Colon (tissue), 2 donors: Measurements from ENCODE around the gene MYL9.

Experiments
- FAIRE-seq: peaks from 2 replicates; lab custom pipeline; 2012; peaks lifted over from hg19 to GRCh38; lab: Jason Lieb, UNC
- donor health status: control.
- donor health status: control.

Gene MYL9

GRCh38 chr20:36526521-36527011 is 14.8 kb upstream of the MYL9 start:
- no peak for FAIRE-seq

DNA sequence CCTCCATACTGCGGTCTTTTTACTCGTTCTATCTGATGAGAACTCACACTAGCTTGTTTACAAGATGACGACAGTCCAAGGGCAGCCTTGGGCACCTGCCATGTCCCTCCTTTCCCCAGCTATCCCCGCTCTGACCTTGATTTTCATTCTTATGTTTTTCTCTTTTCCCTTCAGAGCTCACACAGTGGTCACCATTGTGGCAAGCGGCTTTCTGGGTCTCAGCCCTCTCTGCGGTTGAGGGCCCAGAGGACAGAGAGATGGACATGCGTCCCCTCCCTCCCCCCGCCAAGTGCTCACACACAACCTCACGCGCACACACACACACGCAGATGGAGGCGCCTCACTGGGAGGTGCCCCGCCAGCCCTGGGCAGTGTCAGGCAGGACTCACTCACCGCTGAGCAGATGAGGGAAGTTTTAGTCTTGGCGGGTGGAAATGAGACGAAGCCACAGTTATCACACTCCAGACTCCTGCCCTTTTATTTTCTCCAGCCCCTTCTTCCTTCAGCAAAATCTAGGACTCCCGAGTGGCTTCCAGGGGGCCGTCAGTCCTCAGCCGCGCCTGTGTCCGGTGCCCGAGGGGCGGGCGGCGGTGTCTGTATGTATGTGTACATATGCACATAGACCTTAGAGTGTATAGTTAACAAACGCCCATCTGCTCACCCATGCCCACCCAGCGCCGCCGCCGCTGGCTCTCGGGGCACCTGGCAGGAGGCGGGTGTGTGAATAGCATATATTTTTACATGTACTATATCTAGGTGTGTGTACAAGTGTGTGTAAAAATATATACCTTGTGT is 13.8 kb upstream of the MYL9 start:
- FAIRE-seq: no peak

GRCh38 chr20:36528176-36528874 is 13.0 kb upstream of the MYL9 start:
- FAIRE-seq: no peak

DNA sequence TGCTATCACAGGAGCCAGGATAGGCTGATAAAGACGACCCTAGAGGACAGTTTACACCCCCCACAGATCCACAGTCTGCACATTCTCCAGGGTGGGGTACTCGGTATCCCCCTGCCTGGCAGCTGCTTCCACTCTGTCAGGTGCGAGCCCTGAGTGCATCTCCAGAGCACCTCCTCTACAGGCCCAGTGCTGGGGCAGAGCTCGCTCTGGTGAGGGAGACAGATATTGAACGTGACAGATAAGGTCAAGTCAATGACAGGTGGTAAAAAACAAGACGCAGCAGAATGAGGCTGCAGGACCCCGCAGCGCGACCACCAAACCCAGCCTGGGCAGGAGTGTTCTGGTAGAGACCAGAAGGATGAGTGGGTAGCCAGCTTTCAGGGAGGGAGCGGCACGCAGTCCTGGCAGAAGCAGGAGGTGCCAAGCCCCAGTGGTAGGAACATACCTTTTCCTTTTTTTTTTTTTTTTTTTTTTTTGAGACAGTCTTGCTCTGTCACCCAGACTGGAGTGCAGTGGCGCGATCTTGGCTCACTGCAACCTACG is 12.4 kb upstream of the MYL9 start:
- FAIRE-seq: no peak

DNA sequence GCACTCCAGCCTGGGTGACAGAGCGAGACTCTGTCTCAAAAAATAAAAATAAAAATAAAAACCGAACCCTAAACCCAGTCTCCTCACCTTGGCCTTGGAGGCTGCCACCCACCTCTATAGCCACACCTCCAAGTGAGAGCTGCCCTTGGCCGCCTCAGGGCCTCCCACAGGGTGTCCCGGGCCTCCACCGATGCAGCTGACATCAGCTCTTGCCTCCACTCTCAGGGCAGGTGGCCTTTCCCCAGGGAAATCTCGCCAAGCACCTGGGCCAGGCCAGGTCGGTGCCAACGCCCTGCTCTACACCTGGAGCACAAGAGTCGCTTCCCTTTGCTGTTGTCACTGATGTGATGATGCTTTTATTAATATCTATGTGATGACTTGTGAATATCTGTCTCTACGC is 8.9 kb upstream of the MYL9 start:
- FAIRE-seq: no peak

GRCh38 chr20:36532822-36533221 is 8.5 kb upstream of the MYL9 start:
- no peak for FAIRE-seq

DNA sequence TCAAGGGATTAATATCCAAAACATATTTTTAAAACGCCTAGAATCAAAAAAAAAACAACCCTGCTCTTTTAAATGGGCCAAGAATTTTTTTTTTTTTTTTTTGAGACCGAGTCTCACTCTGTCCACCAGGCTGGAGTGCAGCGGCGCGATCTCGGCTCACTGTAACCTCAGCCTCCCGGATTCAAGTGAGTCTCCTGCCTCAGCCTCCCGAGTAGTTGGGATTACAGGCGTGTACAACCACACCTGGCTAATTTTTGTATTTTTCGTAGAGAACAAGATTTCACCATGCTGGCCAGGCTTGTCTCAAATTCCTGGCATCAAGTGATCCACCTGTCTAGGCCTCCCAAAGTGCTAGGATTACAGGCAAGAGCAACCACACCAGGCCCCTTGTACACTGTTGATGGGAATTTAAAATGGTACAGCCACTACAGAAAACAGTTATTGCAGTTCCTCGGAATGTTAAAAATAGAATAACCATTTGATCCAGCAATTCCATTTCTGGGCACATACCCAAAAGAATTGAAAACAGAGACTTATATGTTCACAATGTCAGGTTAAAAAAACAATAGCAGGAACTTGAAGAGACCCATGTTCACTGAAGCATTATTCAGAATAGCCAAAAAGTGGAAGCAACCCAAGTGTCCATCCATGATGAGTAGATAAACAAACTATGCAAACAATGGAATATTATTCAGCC is 3.1 kb upstream of the MYL9 start:
- FAIRE-seq: no peak

- FAIRE-seq: no peak
Observed at GRCh38 chr20:36540551-36541211, 638 bp upstream of the MYL9 start.

DNA sequence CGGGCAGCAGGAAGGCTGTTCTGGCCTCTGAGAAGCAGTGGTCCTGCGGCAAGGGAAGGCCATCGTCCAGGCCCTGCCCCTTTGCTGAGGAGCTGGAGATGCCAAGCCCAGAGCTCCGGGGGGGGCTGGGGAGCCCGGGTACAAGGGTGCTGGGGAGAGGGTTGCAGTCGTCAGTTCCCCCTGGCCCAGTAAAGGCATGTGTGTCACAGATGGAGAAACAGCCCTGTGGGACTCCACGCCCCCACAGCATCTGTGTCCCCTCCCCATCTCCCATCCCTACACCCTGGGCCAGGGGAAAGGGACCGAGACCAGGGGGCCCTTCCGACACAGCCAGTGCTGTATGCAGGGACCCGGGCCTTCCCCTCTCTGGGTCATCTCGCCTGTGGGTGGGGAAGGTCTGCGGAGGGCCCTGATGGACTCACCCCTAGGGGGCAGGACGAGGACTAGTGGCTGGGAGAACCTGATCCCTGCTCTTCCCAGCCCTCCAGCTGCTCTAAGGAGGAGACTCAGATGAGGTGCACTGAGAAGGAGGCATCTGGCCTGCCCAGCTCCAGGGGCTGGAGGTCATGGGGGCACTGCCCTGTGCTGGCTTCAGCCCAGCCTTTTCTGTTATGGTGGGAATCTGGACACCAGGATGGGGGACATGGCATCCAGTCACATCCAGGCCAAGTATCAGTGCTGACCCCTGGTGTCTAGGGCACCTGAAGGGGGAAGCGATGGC is 609 bp downstream of the MYL9 start:
- no peak for FAIRE-seq

GRCh38 chr20:36542516-36543183 is 1.3 kb downstream of the MYL9 start:
- FAIRE-seq: no peak

DNA sequence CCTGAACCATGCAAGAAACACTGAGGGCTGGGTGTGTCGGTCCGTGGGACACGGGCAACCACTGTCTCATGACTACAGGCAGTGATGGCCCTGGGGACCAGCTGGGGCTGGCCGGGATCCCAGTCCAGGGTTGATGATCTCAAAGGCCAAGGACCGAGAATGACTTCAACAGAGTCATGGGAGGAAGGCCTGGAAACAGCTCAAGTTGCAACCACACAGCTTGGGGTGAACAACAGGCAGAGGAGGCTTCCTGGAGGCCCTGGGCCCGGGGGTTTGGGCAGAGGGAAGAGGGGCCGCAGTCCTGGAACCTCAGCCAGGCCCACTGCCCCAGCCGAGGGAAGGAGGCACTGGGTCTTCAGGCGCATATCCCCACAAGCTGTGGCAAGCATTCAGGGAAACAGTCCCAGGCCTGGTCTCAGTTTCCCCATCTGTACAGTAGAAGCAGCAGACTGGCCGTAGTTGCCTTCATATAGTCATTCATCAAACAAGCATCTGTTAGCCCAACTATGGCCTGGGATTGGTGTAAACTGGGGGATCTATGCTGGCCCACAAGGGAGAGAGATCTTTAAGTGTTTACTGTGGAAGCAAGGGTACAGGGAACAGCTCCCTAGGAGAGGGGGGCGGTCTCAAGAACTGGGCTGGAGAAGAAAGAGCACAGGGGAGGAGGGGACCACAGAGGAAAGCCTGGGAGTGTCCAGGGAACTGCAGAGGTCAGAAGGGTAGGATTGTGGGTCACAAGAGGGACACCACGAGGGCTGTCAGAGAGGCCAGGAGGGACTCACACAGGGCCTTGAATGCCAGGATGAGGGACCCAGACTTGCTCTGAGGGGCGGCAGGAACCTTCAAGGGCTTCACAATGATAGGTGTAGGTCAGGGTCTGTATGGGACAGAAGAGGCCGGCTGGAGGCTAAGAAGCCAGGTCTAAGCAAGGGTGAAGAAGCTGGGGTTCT is 2.1 kb downstream of the MYL9 start:
- no peak for FAIRE-seq

- FAIRE-seq: no peak
Observed at GRCh38 chr20:36544134-36545018, 3.1 kb downstream of the MYL9 start.

DNA sequence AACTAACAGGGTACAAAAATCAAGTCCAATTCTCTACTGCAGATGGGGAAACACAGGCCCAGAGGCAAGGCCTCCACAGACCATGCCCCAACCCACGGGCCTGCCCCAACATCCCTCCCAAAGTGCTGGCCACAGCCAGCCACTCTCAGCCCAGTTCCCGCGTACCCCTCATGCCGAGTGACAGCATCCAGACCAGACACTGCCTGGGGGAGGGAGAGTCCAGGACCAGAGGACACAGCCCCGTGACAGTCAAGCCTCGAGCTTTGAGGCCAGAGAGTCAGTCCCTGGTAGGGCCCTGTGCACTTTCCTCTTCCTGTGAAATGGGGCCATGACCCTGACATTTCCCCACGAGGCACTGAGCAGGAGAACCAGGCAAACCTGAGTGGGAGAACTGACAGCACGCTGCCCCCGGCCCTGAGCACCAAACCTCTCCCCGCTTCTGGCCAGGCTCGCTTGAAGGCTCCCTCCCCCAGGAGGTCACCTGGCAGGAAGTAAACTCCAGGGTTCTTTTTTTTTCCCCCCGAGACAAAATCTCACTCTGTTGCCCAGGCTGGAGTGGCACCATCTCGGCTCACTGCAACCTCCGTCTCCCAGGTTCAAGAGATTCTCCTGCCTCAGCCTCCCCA is 4.9 kb downstream of the MYL9 start:
- FAIRE-seq: no peak

- FAIRE-seq: no peak
Observed at GRCh38 chr20:36547186-36548005, 6.1 kb downstream of the MYL9 start.

DNA sequence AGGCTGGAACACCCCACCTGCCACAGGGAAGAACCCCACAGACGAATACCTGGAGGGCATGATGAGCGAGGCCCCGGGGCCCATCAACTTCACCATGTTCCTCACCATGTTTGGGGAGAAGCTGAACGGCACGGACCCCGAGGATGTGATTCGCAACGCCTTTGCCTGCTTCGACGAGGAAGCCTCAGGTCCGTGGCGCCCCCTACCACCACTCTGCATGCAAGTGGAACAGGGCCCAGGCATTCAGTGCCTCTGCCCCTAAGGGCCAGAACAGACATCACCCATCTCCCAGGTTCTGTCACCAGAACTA is 6.6 kb downstream of the MYL9 start:
- no peak for FAIRE-seq

- no peak for FAIRE-seq
Observed at GRCh38 chr20:36548704-36549627, 7.6 kb downstream of the MYL9 start.

GRCh38 chr20:36549628-36549941 is 8.3 kb downstream of the MYL9 start:
- no peak for FAIRE-seq
